GM12873 (cell line): ENCODE measurements around the gene SUN3.
A peak's percentile ranks its signal among the peaks of the same experiment; 100 is the strongest.

Source experiments
- TF ChIP-seq, protein P1 (sequence below): IDR thresholded peaks from 2 replicates; pipeline ENCODE4 v1.5.1; 2012; ENCODE audit warnings: low read depth, mild to moderate bottlenecking, moderate library complexity, low read length, control low read depth; ENCODE audit not compliant: insufficient read depth; ENCODE audit errors: missing control alignments

SUN3 gene

DNA sequence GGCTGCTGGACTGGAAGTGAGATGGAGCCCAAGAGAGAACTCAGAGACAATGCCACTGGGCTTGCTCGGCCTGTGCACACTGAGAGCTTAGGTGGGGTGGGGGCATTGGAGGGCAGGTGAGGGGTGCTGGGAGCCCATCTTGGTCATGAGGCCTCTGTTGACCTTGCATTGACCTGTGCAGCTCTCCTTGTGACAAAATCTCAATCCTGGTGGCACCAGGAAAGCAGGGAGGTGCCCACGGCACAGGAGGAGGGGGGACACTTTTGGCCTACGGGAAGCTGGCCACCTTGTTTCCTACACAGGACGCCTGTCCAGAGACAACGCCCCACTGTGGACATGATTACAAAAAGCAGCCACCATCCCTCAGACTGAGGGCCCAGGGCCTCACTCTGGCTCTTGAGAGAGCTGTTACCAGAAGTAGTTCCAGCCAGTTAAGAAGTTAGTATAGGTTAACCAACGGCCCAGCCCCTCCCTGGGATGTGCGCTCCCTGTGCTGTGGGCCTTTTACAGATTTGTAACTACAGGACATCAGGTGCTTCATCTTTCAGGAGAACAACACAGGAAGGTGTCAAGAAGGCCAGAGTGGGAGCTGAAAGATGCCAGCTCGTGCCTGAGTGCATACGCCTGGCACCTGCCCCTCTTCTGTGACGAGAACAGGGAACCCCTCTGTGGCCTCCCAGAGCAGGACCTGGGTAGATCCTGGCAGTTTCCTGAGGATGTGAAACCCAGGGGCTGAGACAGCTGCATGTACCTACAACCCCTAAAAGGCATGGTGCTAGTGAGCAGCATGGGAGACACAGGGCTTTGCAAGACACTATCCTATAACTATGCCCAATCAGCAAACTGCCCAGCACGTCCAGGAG lies 91.0 kb downstream of the SUN3 start:
- TF ChIP-seq, protein P1, sequence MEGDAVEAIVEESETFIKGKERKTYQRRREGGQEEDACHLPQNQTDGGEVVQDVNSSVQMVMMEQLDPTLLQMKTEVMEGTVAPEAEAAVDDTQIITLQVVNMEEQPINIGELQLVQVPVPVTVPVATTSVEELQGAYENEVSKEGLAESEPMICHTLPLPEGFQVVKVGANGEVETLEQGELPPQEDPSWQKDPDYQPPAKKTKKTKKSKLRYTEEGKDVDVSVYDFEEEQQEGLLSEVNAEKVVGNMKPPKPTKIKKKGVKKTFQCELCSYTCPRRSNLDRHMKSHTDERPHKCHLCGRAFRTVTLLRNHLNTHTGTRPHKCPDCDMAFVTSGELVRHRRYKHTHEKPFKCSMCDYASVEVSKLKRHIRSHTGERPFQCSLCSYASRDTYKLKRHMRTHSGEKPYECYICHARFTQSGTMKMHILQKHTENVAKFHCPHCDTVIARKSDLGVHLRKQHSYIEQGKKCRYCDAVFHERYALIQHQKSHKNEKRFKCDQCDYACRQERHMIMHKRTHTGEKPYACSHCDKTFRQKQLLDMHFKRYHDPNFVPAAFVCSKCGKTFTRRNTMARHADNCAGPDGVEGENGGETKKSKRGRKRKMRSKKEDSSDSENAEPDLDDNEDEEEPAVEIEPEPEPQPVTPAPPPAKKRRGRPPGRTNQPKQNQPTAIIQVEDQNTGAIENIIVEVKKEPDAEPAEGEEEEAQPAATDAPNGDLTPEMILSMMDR = peak; percentile 12
